Endothelial cell of umbilical vein (primary cell): Measurements from ENCODE around the gene YWHAG. TPM values are rescaled to one million over a fixed set of nuclear protein-coding genes. Genes with fewer than 3 reads are reported as not detected.
A peak's percentile ranks its signal among the peaks of the same experiment; 100 is the strongest.

Experiments used
- BruUV-seq: library from RNA; stranded (reverse); fragments of 400-500 nt; replicated peaks from 2 replicates; lab custom pipeline; 2021; lab: Mats Ljungman, UMichigan
- CTCF ChIA-PET: fragments of 300-600, 350-600 bp; sonication (Branson Sonifier 250); formaldehyde crosslinking; loops from one replicate; lab custom pipeline; 2021; ENCODE audit warnings: antibody characterized with exemption, inconsistent platforms; lab: Charles Lee
- POLR2A ChIA-PET: fragments of 300-600, 350-600 bp; sonication (Branson Sonifier 250); formaldehyde crosslinking; loops from one replicate; lab custom pipeline; 2021; ENCODE audit warnings: antibody characterized with exemption, inconsistent platforms; lab: Charles Lee
- DNase-seq: peaks from one replicate; pipeline ENCODE4 v3.0.0-alpha.2; 2011; ENCODE audit warnings: low read depth, low spot score
- FAIRE-seq: peaks from 2 replicates; lab custom pipeline; 2011; peaks lifted over from hg19 to GRCh38; lab: Jason Lieb, UNC
- H2AFZ ChIP-seq: 2 replicates; pipeline ENCODE4 v1.6.0; 2012; ENCODE audit warnings: low read depth, low read length, control low read depth, inconsistent platforms
- H3K27ac ChIP-seq: 2 replicates; pipeline ENCODE4 v1.5.1; 2011; ENCODE audit warnings: low read depth, mild to moderate bottlenecking, control low read depth, low read length, moderate library complexity; ENCODE audit not compliant: insufficient read depth
- H3K27me3 ChIP-seq, 2 experiments: 2 replicates each; pipeline versions ENCODE4 v1.6.0 to v1.6.1; 2011; ENCODE audit warnings: low read length in 2 of 2, mixed read lengths in 1 of 2; ENCODE audit not compliant: control insufficient read depth in 2 of 2, insufficient read depth in 2 of 2
- H3K36me3 ChIP-seq, 2 experiments: 2 replicates in 1 of 2; 3 replicates in 1 of 2; pipeline ENCODE4 v1.5.1; 2011; ENCODE audit warnings: low read length in 2 of 2, mild to moderate bottlenecking in 1 of 2, moderate library complexity in 1 of 2; ENCODE audit not compliant: control insufficient read depth in 2 of 2, insufficient read depth in 2 of 2; ENCODE audit errors: extremely low read depth in 1 of 2
- H3K4me1 ChIP-seq: 3 replicates; pipeline ENCODE4 v1.5.1; 2011; ENCODE audit warnings: mild to moderate bottlenecking, low read length; ENCODE audit not compliant: control insufficient read depth, insufficient read depth; ENCODE audit errors: extremely low read depth
- H3K4me2 ChIP-seq: 2 replicates; pipeline ENCODE4 v1.6.1; 2011; ENCODE audit warnings: low read length, control low read depth, mixed read lengths; ENCODE audit not compliant: insufficient read depth
- H3K4me3 ChIP-seq, 3 experiments: fragments of 200-600 bp in 1 of 3; sonication (generic), shearing (Covaris generic) in 1 of 3; replicated peaks in 1 of 3; 2 replicates each; pipeline ENCODE4 v1.5.1; 2011 to 2016; ENCODE audit warnings: control low read depth in 3 of 3, low read length in 3 of 3, mild to moderate bottlenecking in 2 of 3, inconsistent platforms in 1 of 3, low read depth in 1 of 3, moderate library complexity in 1 of 3; ENCODE audit not compliant: insufficient read depth in 1 of 3
- H3K79me2 ChIP-seq: 2 replicates; pipeline ENCODE4 v1.6.0; 2012; ENCODE audit warnings: low read length, inconsistent platforms; ENCODE audit not compliant: control insufficient read depth, insufficient read depth
- H3K9ac ChIP-seq: replicated peaks from 2 replicates; pipeline ENCODE3; 2011; ENCODE audit warnings: low read length, control low read depth; ENCODE audit not compliant: insufficient read depth; ENCODE audit errors: extremely low read depth
- H3K9me1 ChIP-seq: replicated peaks from 3 replicates; pipeline ENCODE4 v1.6.0; 2011; ENCODE audit warnings: mild to moderate bottlenecking, low read length; ENCODE audit not compliant: control insufficient read depth, insufficient read depth; ENCODE audit errors: extremely low read depth
- H3K9me3 ChIP-seq: replicated peaks from 2 replicates; pipeline ENCODE4 v1.5.1; 2012; ENCODE audit warnings: low read length, inconsistent platforms; ENCODE audit not compliant: control insufficient read depth, insufficient read depth
- H4K20me1 ChIP-seq: replicated peaks from 2 replicates; pipeline ENCODE3; 2011; ENCODE audit warnings: mild to moderate bottlenecking, low read length; ENCODE audit not compliant: control insufficient read depth, insufficient read depth; ENCODE audit errors: extremely low read depth
- EZH2 ChIP-seq: IDR thresholded peaks from 2 replicates; pipeline ENCODE4 v1.6.1; 2012; ENCODE audit warnings: borderline replicate concordance, low read depth, mild to moderate bottlenecking, moderate library complexity, low read length, inconsistent platforms; ENCODE audit not compliant: severe bottlenecking
- GATA2 ChIP-seq: IDR thresholded peaks from 2 replicates; pipeline ENCODE4 v1.7.0; 2011; ENCODE audit warnings: low read depth, mild to moderate bottlenecking, moderate library complexity, mixed read lengths, low read length; ENCODE audit not compliant: insufficient read length, insufficient read depth
- JUN ChIP-seq: IDR thresholded peaks from 2 replicates; pipeline ENCODE4 v1.6.1; 2011; ENCODE audit warnings: borderline replicate concordance, low read depth; ENCODE audit not compliant: insufficient read length, insufficient read depth
- POLR2AphosphoS5 ChIP-seq: IDR thresholded peaks from 2 replicates; pipeline ENCODE4 v1.6.1; 2012; ENCODE audit warnings: low read depth, mild to moderate bottlenecking, control low read depth, low read length, moderate library complexity; ENCODE audit not compliant: insufficient read depth
- dilution Hi-C: fragments of 300-500 bp; cut with MboI; formaldehyde crosslinking; loops from one replicate; pipeline ENCODE4 v1.15.0; 2019; ENCODE audit warnings: low sequenced_read_pairs; ENCODE audit not compliant: extremely low pct_ligation_motif_present
- intact Hi-C: fragments of 100-400 bp; cut with micrococcal nuclease; formaldehyde crosslinking; loops from one replicate; pipeline ENCODE4 v1.10.0; 2022
- polyA plus RNA-seq, 4 experiments: library from polyadenylated mRNA; depleted of rRNA in 3 of 4; stranded (reverse) in 3 of 4; unstranded in 1 of 4; fragments of >200 nt; gene quantifications; 2 replicates each; pipeline versions ENCODE4 v1.2.1 to v1.2.3, GENCODE V29; 2011 to 2012; ENCODE audit warnings: missing spikeins in 1 of 4
- total RNA-seq: library from RNA; stranded (reverse); gene quantifications from 2 replicates; pipeline ENCODE4 v1.2.3, GENCODE V29; 2021

Gene YWHAG
- total and polyA plus RNA-seq, 2 donors (not counting 3 experiments of a cell fraction or from before 2014, with no cell fraction given): 55.6 to 205 TPM

DNA sequence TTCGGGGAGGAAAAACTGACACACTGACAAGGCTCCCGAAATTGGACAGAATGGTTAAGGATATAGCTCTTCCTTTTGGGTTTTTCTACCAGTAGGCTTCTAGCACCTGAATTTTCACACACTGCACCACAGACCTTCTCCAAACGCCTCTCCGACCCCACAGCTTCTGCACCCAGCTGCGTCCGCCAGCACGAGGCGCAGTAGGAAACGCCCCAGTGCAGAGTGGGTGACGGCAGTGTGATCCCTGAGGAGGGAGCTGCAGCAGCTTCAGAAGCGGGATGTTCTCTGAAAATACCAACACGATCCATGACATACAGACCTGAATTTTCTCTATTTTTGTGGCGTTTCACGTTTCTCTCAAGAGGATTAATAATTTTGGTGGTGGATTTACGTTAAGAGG lies 30.4 kb downstream of the YWHAG start:
- no peak overlapping the region for H2AFZ ChIP-seq
- peaks cover 9% of the 10 kb centered on the region for H3K4me1 ChIP-seq
- H3K79me2 ChIP-seq: peaks cover 90% of the 10 kb centered on the region
- H3K36me3 ChIP-seq: peaks cover 7 to 17% of the 10 kb centered on the region in 2 experiments
- no peak for TF ChIP-seq EZH2
- no peak for TF ChIP-seq GATA2
- FAIRE-seq (no peak), DNase-seq (no peak)
- H3K9me3 ChIP-seq: no peaks in the 10 kb centered on the region
- no peak overlapping the region for H3K4me2 ChIP-seq
- BruUV-seq: TSS peak; percentile 15
- dilution Hi-C loops (no loop called here), intact Hi-C loops (no loop called here)
- POLR2A ChIA-PET: no interaction called here
- CTCF ChIA-PET: interaction anchor here (1.3 kb wide), 1 partner anchor 10 kb away, joined by 7 read pairs; no protein-coding TSS in a partner anchor
- H3K9ac ChIP-seq: no peak overlapping the region
- H3K9me1 ChIP-seq: no peaks in the 10 kb centered on the region
- H3K27ac ChIP-seq: peak overlapping the region; percentile 9
- no peak overlapping the region for H3K4me3 ChIP-seq
- no peaks in the 10 kb centered on the region for H3K27me3 ChIP-seq
- H4K20me1 ChIP-seq: peaks cover 9% of the 10 kb centered on the region

DNA sequence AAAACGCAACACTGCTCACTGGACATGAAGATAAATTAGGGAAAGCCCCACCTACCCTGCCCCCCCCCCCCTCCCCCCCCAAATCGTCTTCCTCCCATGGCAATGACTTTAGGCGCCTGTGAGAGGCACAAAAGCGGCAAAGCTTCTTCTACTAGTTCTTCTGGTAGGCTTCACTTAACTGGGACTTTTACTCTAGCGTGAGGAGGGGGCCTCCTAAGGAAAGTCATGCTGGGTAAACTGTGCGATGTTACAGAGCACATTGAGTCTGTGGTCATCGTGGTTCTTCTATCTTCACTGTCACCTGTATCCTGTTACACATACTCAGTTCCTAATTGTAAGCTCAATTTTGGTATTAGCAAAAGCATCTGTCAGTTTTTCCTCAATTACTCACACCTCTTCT lies 31.2 kb downstream of the YWHAG start:
- no peak overlapping the region for H3K9ac ChIP-seq
- intact Hi-C loops (no loop called here), dilution Hi-C loops (no loop called here)
- no peaks in the 10 kb centered on the region for H3K9me1 ChIP-seq
- FAIRE-seq (no peak), DNase-seq (peak; percentile 56)
- CTCF ChIA-PET: interaction anchor here (1.3 kb wide), 1 partner anchor 9 kb away, joined by 7 read pairs; no protein-coding TSS in a partner anchor
- POLR2A ChIA-PET: interaction anchor here (0.6 kb wide), 1 partner anchor 23 kb away, joined by 4 read pairs; no protein-coding TSS in a partner anchor
- H3K79me2 ChIP-seq: peaks cover 83% of the 10 kb centered on the region
- H3K27me3 ChIP-seq: no peaks in the 10 kb centered on the region
- peaks cover 8% of the 10 kb centered on the region for H4K20me1 ChIP-seq
- no peak overlapping the region for H3K4me2 ChIP-seq
- no peak for TF ChIP-seq POLR2AphosphoS5
- TF ChIP-seq JUN: peak; percentile 54
- no TSS peak for BruUV-seq
- peaks cover 7 to 20% of the 10 kb centered on the region in 2 experiments for H3K36me3 ChIP-seq
- no peak overlapping the region for H3K4me3 ChIP-seq
- no peak overlapping the region for H3K27ac ChIP-seq
- no peaks in the 10 kb centered on the region for H3K9me3 ChIP-seq
- H2AFZ ChIP-seq: no peak overlapping the region
- H3K4me1 ChIP-seq: peaks cover 9% of the 10 kb centered on the region
